Natural killer cell (primary cell): ENCODE results near the gene FOXN3. TPM values are rescaled to one million over a fixed set of nuclear protein-coding genes. Genes with fewer than 3 reads are reported as not detected.
A peak's percentile ranks its signal among the peaks of the same experiment; 100 is the strongest.

ENCODE experiments used
- ATAC-seq, 3 donors: fragments of 150-1000 bp in 2 of 3; fragments of 200-7000 bp in 1 of 3; cut with Tn5 transposase; 1 replicate in 1 of 3; 2 replicates in 2 of 3; pipeline ENCODE4 v1.10.0; 2021; ENCODE audit warnings: mild to moderate bottlenecking in 2 of 3, moderate library complexity in 2 of 3
- DNase-seq, 2 donors: peaks; one replicate each; pipeline versions ENCODE4 v3.0.0 to v3.0.0-alpha.2; 2013 to 2021; ENCODE audit warnings: mixed read lengths in 1 of 2
- H3K27ac ChIP-seq: one replicate; pipeline ENCODE4 v1.5.1; 2013; ENCODE audit warnings: mild to moderate bottlenecking, low read length
- H3K27me3 ChIP-seq: one replicate; pipeline ENCODE4 v1.6.1; 2013; ENCODE audit warnings: low read length; ENCODE audit not compliant: control insufficient read depth, insufficient read depth
- H3K36me3 ChIP-seq: one replicate; pipeline ENCODE4 v1.6.1; 2013; ENCODE audit warnings: low read length; ENCODE audit not compliant: control insufficient read depth, insufficient read depth
- H3K4me1 ChIP-seq: one replicate; pipeline ENCODE4 v1.6.1; 2013; ENCODE audit warnings: low read length; ENCODE audit not compliant: control insufficient read depth, insufficient read depth
- H3K4me3 ChIP-seq: one replicate; pipeline ENCODE4 v1.5.1; 2013; ENCODE audit warnings: low read length
- H3K9me3 ChIP-seq: one replicate; pipeline ENCODE4 v1.6.1; 2013; ENCODE audit warnings: low read length; ENCODE audit not compliant: control insufficient read depth, insufficient read depth
- H3K27ac Mint-ChIP-seq, 2 donors: one replicate each; pipeline ENCODE4 v1.8.0; 2022; ENCODE audit warnings: mild to moderate bottlenecking in 2 of 2, mixed read lengths in 2 of 2, moderate library complexity in 1 of 2
- H3K27me3 Mint-ChIP-seq, 2 donors: one replicate each; pipeline ENCODE4 v1.8.0; 2022; ENCODE audit warnings: low read depth in 2 of 2, mixed read lengths in 2 of 2
- H3K36me3 Mint-ChIP-seq: one replicate; pipeline ENCODE4 v1.8.0; 2022; ENCODE audit warnings: mixed read lengths
- H3K4me1 Mint-ChIP-seq, 2 donors: one replicate each; pipeline ENCODE4 v1.8.0; 2022; ENCODE audit warnings: mixed read lengths in 2 of 2
- H3K4me3 Mint-ChIP-seq: one replicate; pipeline ENCODE4 v1.8.0; 2022; ENCODE audit warnings: mild to moderate bottlenecking, moderate library complexity, mixed read lengths
- H3K9me3 Mint-ChIP-seq, 2 donors: one replicate each; pipeline ENCODE4 v1.8.0; 2022; ENCODE audit warnings: mixed read lengths in 2 of 2
- WGBS: methylation state at CpG from one replicate; pipeline ENCODE4 v1.1.7; 2013; ENCODE audit warnings: missing lambda C conversion rate; ENCODE audit not compliant: insufficient coverage; 5-methylcytosine and 5-hydroxymethylcytosine counted together
- intact Hi-C: fragments of 100-400 bp; cut with micrococcal nuclease; formaldehyde crosslinking; loops from one replicate; pipeline ENCODE4 v1.14.2; 2022
- total RNA-seq, 4 donors: library from RNA; stranded (reverse); fragments of 120-200 nt in 1 of 4; gene quantifications; one replicate each; pipeline versions ENCODE4 v1.2.3 to v1.2.4, GENCODE V29; 2013 to 2022
- TF ChIP-seq, protein P1 (sequence below): fragments of 200-600 bp; IDR thresholded peaks from one replicate; pipeline ENCODE4 v1.8.0; 2022; ENCODE audit warnings: antibody characterized with exemption

Gene FOXN3
- total RNA-seq, 3 donors from 2014 or later (not counting 1 experiment from before 2014, with no cell fraction given) = 209 to 216 (median 209) TPM

GRCh38 chr14:89417465-89418225, 612 bp upstream of the FOXN3 start:
- H3K4me3 ChIP-seq = peak overlapping the region; percentile 84
- H3K27me3 ChIP-seq = no peaks in the 10 kb centered on the region
- H3K4me3 Mint-ChIP-seq = peak overlapping the region; percentile 93
- H3K27ac Mint-ChIP-seq = peak overlapping the region; percentile 93
- no peaks in the 10 kb centered on the region for H3K36me3 ChIP-seq
- no peaks in the 10 kb centered on the region for H3K27me3 Mint-ChIP-seq
- TF ChIP-seq, protein P1, sequence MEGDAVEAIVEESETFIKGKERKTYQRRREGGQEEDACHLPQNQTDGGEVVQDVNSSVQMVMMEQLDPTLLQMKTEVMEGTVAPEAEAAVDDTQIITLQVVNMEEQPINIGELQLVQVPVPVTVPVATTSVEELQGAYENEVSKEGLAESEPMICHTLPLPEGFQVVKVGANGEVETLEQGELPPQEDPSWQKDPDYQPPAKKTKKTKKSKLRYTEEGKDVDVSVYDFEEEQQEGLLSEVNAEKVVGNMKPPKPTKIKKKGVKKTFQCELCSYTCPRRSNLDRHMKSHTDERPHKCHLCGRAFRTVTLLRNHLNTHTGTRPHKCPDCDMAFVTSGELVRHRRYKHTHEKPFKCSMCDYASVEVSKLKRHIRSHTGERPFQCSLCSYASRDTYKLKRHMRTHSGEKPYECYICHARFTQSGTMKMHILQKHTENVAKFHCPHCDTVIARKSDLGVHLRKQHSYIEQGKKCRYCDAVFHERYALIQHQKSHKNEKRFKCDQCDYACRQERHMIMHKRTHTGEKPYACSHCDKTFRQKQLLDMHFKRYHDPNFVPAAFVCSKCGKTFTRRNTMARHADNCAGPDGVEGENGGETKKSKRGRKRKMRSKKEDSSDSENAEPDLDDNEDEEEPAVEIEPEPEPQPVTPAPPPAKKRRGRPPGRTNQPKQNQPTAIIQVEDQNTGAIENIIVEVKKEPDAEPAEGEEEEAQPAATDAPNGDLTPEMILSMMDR = peak; percentile 31
- peaks cover 36% of the 10 kb centered on the region for H3K4me1 ChIP-seq
- ATAC-seq (peak; percentile 19 to 46 (median 23)), DNase-seq (peak; percentile 47 to 79)
- no peaks in the 10 kb centered on the region for H3K9me3 ChIP-seq
- H3K9me3 Mint-ChIP-seq = no peaks in the 10 kb centered on the region
- 0% methylated on average over 47 of the region's 51 CpGs for WGBS
- no peaks in the 10 kb centered on the region for H3K36me3 Mint-ChIP-seq
- intact Hi-C loops = loop anchor here (1.0 to 5.0 kb wide), 9 partner anchors 12 to 981 kb away; partner anchors contain the start of genes EFCAB11 and TDP1
- H3K27ac ChIP-seq = peak overlapping the region; percentile 84
- H3K4me1 Mint-ChIP-seq = peaks cover 63 to 64% of the 10 kb centered on the region in 2 donors

DNA sequence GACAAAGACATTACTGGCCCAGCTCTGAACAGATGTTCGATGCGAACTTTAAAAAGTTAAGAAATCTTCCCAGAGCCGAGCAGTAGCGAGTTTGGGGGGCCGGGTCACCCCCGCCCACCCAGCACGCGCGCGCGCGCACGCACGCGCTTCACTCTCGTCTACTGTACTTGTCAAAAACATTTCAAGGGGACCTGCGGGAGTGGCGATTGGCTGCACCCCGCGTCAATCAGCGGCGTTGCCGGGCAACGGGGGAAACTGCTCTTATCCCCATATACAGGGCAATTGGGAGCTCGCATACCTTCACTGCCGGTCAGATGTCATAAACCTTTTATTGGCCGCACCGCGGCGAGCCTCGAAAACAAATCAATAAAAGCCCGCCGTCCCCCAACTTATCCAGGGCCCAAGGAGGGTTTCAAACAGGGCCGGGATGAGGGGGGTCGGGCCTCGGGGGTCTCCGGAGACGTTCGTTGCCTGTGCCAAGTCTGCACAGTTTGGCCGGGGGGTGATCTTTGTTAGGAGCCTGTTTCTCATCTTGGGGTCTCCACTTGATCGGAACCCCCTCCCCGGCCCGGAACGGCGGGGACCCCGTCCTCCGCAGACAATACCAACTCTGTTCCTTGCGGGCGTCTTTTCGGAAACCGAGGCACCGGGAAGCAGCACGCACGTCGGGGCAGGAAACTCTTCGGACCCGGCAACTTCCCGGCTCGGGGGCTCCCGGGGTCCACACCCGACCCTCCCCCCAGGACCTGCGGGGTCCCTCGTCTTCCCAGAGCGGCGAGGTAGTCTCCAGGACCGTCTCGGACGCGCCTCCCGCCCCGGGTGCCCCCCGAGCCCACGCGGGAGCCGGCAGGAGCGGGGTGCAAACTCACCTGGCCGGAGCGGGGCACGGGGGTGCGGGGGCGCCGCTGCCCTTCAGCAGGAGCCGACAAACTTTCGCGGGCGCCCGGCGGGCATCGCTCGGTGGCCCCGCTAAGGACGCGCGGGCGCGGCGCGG, 734 bp downstream of the FOXN3 start:
- Mint-ChIP-seq H3K27me3 (no peaks in the 10 kb centered on the region), H3K4me3 (peak overlapping the region; percentile 98), H3K4me1 (peaks cover 61 to 63% of the 10 kb centered on the region in 2 donors), H3K9me3 (no peaks in the 10 kb centered on the region), H3K36me3 (no peaks in the 10 kb centered on the region), H3K27ac (peak overlapping the region; percentile 93 to 98)
- Histone ChIP-seq H3K27me3 (no peaks in the 10 kb centered on the region), H3K36me3 (peaks cover 10% of the 10 kb centered on the region), H3K4me3 (peak overlapping the region; percentile 97), H3K27ac (peak overlapping the region; percentile 86), H3K9me3 (no peaks in the 10 kb centered on the region), H3K4me1 (peaks cover 35% of the 10 kb centered on the region)
- TF ChIP-seq, protein P1 = no peak
- ATAC-seq (peak; percentile 67 to 83 (median 74)), DNase-seq (peak; percentile 97 to 100)
- WGBS = 0% methylated on average over 98 of the region's 98 CpGs
- intact Hi-C loops = loop anchor here (1.0 to 5.0 kb wide), 7 partner anchors 96 to 983 kb away; partner anchors contain the start of genes EFCAB11 and TDP1

GRCh38 chr14:89415159-89415558, 1.9 kb downstream of the FOXN3 start:
- Histone ChIP-seq H3K36me3 (peaks cover 17% of the 10 kb centered on the region), H3K4me1 (peaks cover 40% of the 10 kb centered on the region), H3K4me3 (no peak overlapping the region), H3K27ac (no peak overlapping the region), H3K27me3 (no peaks in the 10 kb centered on the region), H3K9me3 (no peaks in the 10 kb centered on the region)
- H3K27ac Mint-ChIP-seq = peak overlapping the region; percentile 92 to 98
- no peaks in the 10 kb centered on the region for H3K36me3 Mint-ChIP-seq
- peak overlapping the region; percentile 98 for H3K4me3 Mint-ChIP-seq
- H3K4me1 Mint-ChIP-seq = peaks cover 58 to 67% of the 10 kb centered on the region in 2 donors
- TF ChIP-seq, protein P1 = no peak
- no peak for DNase-seq
- no peaks in the 10 kb centered on the region for H3K27me3 Mint-ChIP-seq
- intact Hi-C loops = loop anchor here (5.0 kb wide), 2 partner anchors 97 to 287 kb away; no protein-coding TSS in a partner anchor
- H3K9me3 Mint-ChIP-seq = no peaks in the 10 kb centered on the region
- ATAC-seq = no peak
- WGBS = 100% methylated on average over 4 of the region's 5 CpGs
